HG03139 (cell line): ENCODE data around the gene ZFYVE27.
A peak's percentile ranks its signal among the peaks of the same experiment; 100 is the strongest.

Experiments used
- ATAC-seq: cut with Tn5 transposase; IDR thresholded peaks from one replicate; pipeline ENCODE4 v1.9.1; 2021; ENCODE audit not compliant: unreplicated experiment

The ZFYVE27 gene

GRCh38 chr10:97785731-97786130 is 48.8 kb downstream of the ZFYVE27 start:
- ATAC-seq = no peak

- no peak for ATAC-seq
Observed at GRCh38 chr10:97788552-97789442, 51.9 kb downstream of the ZFYVE27 start.

DNA sequence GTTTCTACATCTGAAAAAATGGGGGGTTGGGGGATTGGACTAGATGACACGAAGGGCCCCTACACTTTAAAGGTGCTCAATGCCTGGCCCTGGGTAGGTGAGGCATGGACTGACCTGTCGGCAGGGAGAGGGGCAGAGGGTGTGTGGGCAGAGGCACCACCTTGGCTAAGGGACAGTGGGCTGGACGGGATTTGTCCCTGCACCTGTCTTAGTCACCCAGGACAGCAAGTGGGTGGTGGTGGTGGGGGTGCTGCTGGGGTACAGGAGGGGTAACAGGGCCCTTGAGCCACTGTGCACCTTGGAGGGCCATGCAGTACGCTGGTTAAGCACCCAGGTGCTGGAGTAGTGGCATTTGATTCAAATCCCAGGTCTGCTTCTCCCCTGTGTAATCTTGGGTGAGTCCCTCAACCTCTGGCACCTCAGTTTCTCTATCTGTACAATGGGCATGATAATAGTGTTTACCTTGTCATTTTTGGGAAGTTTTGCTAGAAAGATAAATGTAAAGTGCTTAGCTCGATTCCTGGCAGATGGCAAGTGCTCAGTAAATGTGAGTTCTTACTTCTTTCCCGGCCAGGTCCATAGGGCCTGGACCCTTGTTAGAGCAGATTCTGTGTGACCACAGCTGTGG is 53.0 kb downstream of the ZFYVE27 start:
- ATAC-seq = no peak

DNA sequence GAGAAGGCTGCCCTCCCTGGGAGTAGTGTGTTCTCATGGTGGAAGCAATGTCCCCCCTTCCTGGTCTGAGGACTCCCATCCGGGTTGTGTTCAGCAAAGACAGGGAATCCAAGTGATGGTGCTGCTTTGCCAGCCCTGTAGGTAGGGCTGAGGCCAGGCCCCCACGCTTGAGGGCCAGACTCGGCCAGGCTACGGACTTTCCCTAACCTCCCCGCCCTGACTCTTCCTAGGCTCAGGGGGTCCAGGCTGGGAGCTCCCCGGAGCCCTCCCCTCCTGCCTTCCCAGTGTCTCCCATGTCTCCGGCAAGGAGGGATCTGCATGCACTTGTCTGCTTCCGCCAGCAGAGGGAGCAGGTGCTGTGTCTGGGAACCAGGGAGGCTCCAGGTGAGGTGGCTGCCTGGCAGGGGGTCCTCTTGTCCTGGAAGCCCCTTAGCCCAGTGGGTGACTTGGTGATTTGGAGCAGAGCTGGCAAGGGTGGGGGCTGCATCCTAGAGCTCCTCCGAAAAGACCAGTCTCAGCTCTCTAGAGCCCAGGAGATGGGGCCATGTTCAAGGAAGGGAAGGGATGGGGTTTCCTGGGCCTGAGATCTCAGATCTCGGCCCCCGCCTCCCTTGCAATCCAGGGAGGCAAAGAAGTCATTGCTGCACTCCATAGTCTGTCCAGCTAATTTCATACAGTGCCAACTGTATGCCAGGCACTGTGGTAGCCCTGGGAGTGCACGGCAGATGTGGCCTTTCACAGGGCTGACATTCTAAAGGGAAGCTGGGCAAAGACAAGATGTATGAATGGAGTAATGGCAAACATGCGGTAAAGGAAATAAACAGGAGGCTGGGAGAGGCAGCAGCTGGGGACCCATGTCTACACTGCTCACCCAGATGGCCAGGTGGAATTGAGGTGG is 55.1 kb downstream of the ZFYVE27 start:
- ATAC-seq = peak; percentile 56

DNA sequence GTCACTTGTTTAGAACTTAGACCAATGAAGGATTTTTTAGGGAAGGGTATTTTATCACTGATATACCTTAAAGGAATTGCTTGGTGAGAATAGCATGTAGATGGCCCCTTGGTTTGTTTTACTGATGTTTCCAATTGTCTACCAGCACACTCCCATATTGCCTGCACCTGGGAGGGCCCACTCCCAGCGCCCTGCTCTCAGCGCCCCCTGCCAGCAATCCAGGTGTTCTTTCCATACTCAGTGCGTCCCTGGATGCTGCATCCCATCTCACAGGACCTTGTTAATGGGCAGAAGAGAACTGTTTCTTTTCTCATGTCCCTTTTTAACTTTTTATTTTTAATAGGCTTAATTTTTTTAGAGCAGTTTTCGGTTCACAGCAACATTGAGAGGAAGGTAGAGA is 59.0 kb downstream of the ZFYVE27 start:
- ATAC-seq = no peak

DNA sequence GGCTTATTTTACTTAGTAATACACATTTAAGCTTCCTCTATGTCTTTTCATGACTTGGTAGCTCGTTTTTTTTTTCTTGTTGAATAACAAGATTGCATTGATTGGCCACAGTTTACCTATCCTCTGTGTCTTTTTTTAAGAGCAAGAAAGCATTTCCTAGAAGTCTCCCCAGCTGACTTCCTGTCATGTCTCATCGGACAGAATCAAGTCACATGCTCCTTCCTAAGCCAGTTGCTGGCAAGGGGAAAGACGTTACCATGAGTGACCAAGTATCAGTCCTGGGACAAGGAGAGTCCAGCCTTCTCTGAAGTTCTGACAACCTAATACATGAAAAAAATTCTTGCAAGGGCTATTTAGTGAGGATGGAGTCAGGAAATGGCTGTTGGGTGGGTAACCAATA is 59.7 kb downstream of the ZFYVE27 start:
- ATAC-seq = no peak

- ATAC-seq = no peak
Observed at GRCh38 chr10:97798958-97799610, 62.2 kb downstream of the ZFYVE27 start.

DNA sequence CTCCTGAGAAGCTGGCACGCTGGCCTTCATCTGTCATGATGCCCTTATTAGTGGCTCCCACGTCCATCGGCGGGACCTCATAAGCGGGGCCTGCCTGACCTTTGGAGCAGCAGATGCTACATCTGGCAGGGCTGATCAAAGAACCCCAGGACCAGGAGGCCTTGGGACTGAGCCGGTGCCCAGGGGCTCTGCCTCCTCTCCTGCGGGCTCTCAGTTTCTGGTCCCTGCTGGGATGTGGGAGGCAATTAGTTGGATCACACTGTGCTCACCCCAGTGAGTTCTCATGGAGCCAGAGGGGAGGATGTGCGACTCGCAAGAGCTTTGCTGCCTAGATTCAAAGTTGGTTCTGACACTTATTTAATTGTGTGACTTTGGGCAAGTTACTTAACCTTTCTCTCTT is 63.5 kb downstream of the ZFYVE27 start:
- ATAC-seq = no peak

DNA sequence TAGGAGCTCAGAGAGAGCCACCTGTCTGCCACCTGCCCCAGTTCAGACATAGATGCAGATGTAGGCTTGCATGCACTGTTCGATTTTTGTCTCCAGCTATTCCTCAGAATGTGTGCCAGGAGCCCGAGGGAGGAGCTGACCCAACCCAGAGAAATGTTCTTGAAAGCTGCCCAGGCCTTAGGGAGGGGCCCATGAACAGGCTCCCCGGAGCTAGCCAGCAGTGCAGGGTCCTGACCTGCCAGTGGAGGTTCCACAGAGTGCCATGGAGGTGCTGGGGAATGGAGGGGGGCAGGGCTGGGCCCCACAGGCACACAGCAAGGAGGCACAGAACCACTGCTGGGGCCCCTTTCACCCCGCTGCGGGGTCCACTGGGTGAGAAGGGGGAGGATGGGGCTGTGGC is 64.5 kb downstream of the ZFYVE27 start:
- ATAC-seq = no peak

DNA sequence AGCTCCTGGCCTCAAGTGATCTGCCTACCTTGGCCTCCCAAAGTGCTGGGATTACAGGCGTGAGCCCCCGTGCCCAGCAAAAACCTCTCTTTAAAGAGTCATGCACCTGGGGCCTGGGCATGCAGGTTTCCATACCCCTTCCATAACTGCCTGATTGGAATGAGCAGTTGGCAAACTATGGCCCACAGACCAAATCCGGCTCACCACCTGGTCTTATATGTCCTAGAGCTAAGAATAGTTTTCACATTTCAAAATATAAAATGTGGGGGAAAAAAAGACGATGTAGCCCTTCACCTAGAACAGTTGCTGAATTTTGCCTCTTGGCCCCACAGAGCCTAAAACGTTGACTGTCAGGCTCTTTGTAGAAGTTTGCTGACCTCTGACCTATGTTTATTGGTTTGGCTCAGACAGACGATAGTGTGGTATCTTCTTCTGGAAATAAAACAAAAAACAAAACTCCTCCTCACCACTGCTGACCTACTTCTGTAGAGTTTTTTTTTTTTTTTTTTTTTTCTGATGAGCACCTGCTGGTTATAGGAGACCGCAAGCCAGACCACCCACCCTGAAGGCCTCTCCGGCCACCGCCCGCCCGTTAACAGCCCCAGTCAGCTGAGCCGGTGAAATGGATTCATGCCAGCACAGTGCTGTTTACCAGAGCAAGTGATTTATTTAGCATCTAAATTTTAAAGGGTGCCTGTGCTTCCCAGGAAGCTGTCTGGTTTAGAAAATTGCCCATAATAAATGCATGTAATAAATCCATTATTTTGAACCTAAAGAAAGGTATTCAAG is 68.4 kb downstream of the ZFYVE27 start:
- no peak for ATAC-seq

DNA sequence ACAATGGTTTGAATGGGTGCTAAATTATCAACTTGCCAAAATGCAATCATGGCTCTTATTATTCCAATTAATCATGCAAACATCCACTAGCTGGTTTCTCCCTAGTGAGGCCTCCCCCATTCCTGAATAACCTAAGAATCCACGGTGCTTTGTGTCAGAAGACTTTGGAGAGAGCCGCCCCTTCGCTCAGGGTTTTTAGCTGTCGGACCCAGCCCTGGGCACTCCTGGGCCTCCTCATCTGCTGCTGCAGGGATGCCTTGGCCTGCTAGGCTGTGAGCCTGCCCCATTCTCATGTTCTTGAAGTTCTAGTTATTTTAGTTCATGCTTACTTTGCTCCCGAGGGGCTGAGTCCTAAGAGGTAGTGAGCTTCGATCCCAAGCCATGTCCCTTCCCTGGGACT is 69.0 kb downstream of the ZFYVE27 start:
- no peak for ATAC-seq

DNA sequence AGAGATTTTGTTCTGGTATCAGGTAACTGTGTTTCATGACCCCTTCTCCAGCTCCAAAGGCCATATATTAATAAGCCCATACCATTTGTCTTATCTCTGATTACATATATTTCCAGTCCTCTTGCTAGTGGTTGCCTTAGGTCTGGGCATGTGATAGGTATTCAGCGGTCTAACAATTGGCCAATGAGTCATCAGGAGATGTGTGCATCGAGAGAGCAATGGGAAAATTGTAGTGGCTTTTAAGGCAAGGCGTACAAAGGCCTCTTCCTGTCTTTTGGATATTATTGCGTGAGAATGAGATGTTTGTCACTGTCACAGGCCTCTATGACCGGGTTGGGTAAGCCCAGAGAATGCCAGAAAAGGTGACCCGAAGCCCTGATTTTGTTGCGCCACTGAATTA is 73.5 kb downstream of the ZFYVE27 start:
- no peak for ATAC-seq
